ENCODE measurements around the gene MARK2. TPM values are rescaled to one million over a fixed set of nuclear protein-coding genes. Genes with fewer than 3 reads are reported as not detected.

The MARK2 gene
- total and polyA plus RNA-seq, 2 of the 8 experiments (the other 6 are each of a cell fraction or from before 2014, with no cell fraction given), result 19.3 to 58.5 TPM

- Histone ChIP-seq H2BK5ac (ENCODE audit: low read depth, low read length) (no peak overlapping the region), H2AFZ (ENCODE audit: low read length) (no peak overlapping the region), H3K18ac (ENCODE audit: extremely low read depth, low read length) (no peak overlapping the region), H4K5ac (ENCODE audit: insufficient read length, low read depth, low read length) (no peak overlapping the region), H3K9ac (replicated peaks in 1 of 4; ENCODE audit: extremely low read depth in 1 of 4, low read depth in 3 of 4, low read length in 3 of 4) (no peak overlapping the region), H3K56ac (replicated peaks; ENCODE audit: insufficient read length, low read depth, low read length) (no peak overlapping the region), H3K27ac (ENCODE audit: low read depth, low read length) (no peak overlapping the region), H3K4me2 (ENCODE audit: insufficient read depth in 1 of 2, low read depth in 2 of 2, low read length in 2 of 2) (no peak overlapping the region), H3K79me1 (ENCODE audit: low read depth, low read length) (peaks cover 9% of the 10 kb centered on the region), H3K79me2 (ENCODE audit: control insufficient read depth in 1 of 2, insufficient read depth in 2 of 2, low read length in 2 of 2) (no peaks in the 10 kb centered on the region), H4K91ac (replicated peaks; ENCODE audit: insufficient read length, low read length) (no peak overlapping the region), H4K20me1 (replicated peaks in 1 of 2; ENCODE audit: control insufficient read depth in 1 of 2, insufficient read depth in 2 of 2, low read length in 2 of 2) (peaks cover 8 to 10% of the 10 kb centered on the region in 2 experiments), H2BK12ac (ENCODE audit: low read depth, low read length) (no peak overlapping the region), H3K4me1 (replicated peaks in 1 of 4; ENCODE audit: control insufficient read depth in 3 of 4, insufficient read depth in 4 of 4, low read length in 3 of 4) (peaks cover 0 to 10% (median 7%) of the 10 kb centered on the region in 4 experiments; a peak in 6 of 7 replicates), H3K27me3 (replicated peaks in 1 of 4; ENCODE audit: control insufficient read depth in 3 of 4, extremely low read depth in 1 of 4, insufficient read depth in 3 of 4, low read length in 3 of 4) (no peaks in the 10 kb centered on the region), H3K23ac (ENCODE audit: insufficient read length) (no peak overlapping the region), H3K9me3 (ENCODE audit: insufficient read depth in 2 of 2, low read depth in 1 of 2, low read length in 1 of 2) (no peaks in the 10 kb centered on the region), H4K8ac (ENCODE audit: extremely low read depth, insufficient read depth, low read length) (no peak overlapping the region), H2AK5ac (ENCODE audit: low read depth, low read length) (no peak overlapping the region), H2BK20ac (ENCODE audit: low read length) (no peak overlapping the region; the same call in 1 of the 2 replicates), H3K36me3 (ENCODE audit: control insufficient read depth in 2 of 4, insufficient read depth in 4 of 4, low read length in 3 of 4) (peaks cover 37 to 74% (median 58%) of the 10 kb centered on the region in 4 experiments), H2BK15ac (ENCODE audit: low read length) (no peak overlapping the region), H3K4me3 (ENCODE audit: extremely low read depth in 1 of 4, insufficient read depth in 2 of 4, low read depth in 3 of 4, low read length in 4 of 4) (no peak overlapping the region), H2BK120ac (replicated peaks; ENCODE audit: low read depth, low read length) (no peak overlapping the region), H3K23me2 (ENCODE audit: low read depth, low read length) (no peaks in the 10 kb centered on the region; the same call in 1 of the 2 replicates), H3K14ac (ENCODE audit: insufficient read length) (no peak overlapping the region), H3K4ac (replicated peaks; ENCODE audit: insufficient read length, low read depth, low read length) (no peak overlapping the region)
- FAIRE-seq, result no peak
- ChIA-PET POLR2A (ENCODE audit: partially characterized antibody) (interaction anchor here (1.0 to 2.5 kb wide), 5 partner anchors 8 to 135 kb away, joined by 3 to 8 read pairs (median 4); partner anchors contain the start of gene ZFTA), CTCF (ENCODE audit: partially characterized antibody) (interaction anchor here (0.7 to 11.1 kb wide), 17 partner anchors 11 to 132 kb away, joined by 3 to 163 read pairs (median 5); partner anchors contain the start of gene MARK2)
- DNase-seq (ENCODE audit: low read depth in 1 of 2, low spot score in 2 of 2), result no peak
- TF ChIP-seq RAD21 (IDR thresholded peaks at IDR 0.05 in 1 of 2, conservative IDR thresholded peaks at IDR 0.05 in 1 of 2; ENCODE audit: low read depth in 2 of 2, low read length in 2 of 2) (peak; percentile 58 to 67), YY1 (IDR thresholded peaks at IDR 0.05; ENCODE audit: low read depth, low read length) (no peak), CTCF (IDR thresholded peaks at IDR 0.05; ENCODE audit: control extremely low read depth in 1 of 3, insufficient read depth in 1 of 3, low read depth in 1 of 3, low read length in 3 of 3) (peak; percentile 59 to 67 (median 67))
- 94% methylated on average over 3 of the region's 3 CpGs; no CpG with 5 or more reads in 1 of the 2 experiments for WGBS, 2 experiments (ENCODE audit: extremely low coverage in 1 of 2, insufficient coverage in 1 of 2, insufficient read length in 1 of 2, insufficient replicate concordance in 2 of 2, low coverage in 1 of 2, low lambda C conversion rate in 2 of 2, missing lambda C conversion rate in 1 of 2)
These were observed 62.8 kb downstream of the MARK2 start for GRCh38 chr11:63901660-63902059.
